ENCODE data around the gene LAG3.

The LAG3 gene

DNA sequence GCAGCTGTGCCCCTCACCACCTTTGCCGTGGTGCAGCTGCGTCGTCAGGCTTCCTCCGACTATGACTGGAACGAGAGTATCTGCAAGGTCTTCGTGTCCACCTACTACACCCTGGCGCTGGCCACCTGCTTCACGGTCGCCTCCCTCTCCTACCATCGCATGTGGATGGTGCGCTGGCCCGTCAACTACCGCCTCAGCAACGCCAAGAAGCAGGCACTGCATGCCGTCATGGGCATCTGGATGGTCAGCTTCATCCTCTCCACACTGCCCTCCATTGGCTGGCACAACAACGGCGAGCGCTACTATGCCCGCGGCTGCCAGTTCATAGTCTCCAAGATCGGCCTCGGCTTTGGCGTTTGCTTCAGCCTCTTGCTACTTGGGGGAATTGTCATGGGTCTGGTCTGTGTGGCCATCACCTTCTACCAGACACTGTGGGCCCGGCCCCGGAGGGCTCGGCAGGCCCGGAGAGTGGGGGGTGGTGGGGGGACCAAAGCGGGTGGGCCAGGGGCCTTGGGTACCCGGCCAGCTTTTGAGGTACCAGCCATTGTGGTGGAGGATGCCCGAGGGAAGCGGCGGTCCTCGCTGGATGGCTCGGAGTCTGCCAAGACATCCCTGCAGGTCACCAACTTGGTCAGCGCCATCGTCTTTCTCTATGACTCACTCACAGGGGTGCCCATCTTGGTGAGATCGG lies 51.9 kb downstream of the LAG3 start:
- no peak for DNase-seq (ENCODE audit: low spot score)

DNA sequence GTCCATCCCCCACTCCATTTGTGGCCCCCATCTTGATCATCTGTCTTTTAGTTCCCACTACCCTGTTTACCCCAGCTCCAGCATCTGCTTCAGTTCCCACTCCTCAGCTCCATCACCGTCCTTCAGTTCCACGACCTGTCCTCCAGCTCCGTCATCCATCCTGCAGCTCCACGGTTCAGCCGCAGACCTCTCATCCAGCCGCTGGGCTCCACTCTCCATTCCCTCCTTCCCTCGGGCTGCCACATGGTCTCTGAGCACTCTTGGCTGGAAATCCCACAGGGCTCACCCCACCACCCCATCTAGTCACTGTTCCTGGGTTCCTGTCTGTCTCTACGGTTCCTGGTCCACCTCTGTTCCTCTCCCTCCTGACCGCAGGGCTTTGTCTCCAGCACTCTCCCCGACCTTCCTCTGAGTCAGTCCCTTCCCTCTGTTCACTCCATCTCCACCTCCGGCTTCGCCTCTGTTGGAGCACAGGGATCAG lies 52.6 kb downstream of the LAG3 start:
- peak; percentile 46 for DNase-seq (ENCODE audit: low spot score)

DNA sequence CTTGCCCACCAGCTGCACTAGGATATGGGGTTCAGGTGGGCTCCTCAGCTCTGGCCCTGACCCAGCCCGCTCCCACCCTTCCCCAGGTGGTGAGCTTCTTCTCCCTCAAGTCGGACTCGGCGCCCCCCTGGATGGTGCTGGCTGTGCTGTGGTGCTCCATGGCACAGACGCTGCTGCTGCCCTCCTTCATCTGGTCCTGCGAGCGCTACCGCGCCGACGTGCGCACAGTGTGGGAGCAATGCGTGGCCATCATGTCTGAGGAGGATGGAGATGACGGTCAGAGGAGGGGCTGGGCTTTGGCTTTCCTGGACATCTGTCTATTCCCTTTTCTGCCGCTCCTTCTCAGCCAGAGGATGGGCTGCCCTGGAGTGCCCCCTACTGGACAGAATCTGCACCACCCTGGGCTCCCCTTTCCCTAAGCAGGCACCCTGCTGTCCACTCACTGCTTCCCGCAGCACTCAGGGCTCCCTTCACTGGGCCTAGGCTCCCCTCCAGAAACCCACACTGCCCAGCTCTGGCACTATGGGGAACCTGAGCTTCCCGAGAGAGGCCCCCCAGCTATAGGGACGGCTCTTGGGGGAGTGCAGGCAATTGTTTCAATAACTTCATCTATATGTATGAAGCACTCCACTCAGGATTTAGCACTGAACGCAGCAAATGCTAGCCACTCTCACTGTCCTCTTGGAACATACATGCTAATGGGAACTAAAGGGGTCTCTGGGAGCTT lies 53.2 kb downstream of the LAG3 start:
- DNase-seq (ENCODE audit: low spot score), result peak; percentile 95

DNA sequence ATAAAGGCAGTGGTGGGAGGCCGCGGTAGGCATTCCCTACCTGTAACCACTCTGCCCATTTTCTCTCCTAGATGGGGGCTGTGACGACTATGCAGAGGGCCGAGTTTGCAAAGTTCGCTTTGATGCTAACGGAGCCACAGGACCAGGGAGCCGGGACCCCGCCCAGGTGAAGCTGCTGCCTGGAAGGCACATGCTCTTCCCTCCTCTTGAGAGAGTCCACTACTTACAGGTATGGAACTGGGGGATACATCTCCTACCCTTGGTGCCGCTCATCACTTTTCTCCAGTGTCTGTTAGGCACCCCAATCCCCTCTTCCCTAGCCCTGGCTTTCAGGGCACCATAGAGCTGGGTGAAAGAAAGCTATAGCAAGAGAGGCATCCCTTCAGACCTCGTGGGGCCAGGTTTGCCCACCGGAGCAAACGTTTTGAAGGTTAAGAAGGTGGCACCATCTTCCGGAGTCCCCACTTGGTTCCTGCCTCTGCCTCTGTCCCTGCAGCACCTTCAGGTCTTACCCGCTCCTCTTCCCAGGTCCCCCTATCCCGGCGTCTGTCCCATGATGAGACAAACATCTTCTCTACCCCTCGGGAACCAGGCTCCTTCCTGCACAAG lies 53.9 kb downstream of the LAG3 start:
- no peak for DNase-seq (ENCODE audit: low spot score)

DNA sequence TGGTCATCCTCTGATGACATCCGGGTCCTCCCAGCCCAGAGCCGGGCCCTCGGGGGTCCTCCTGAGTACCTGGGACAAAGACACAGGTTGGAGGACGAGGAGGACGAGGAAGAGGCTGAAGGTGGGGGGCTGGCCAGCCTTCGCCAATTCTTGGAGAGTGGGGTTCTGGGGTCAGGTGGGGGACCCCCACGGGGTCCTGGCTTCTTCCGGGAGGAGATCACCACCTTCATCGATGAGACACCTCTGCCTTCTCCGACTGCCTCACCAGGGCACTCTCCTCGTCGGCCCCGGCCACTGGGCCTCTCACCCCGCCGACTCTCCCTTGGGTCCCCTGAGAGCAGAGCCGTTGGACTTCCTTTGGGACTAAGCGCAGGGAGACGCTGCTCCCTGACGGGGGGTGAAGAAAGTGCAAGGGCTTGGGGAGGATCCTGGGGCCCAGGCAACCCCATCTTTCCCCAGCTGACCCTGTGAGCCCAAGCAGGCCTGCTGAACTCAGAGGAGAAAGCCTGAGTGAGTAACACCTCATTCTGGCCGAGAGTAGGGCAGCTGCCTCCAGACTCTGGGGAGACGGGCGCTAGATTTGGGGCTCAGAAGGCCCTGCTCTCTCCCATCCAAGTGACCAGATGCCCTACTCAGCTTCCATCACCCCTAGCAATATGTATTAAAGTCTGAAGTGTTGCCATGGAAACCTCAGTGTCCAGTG lies 54.6 kb downstream of the LAG3 start:
- DNase-seq (ENCODE audit: low spot score), result no peak

DNA sequence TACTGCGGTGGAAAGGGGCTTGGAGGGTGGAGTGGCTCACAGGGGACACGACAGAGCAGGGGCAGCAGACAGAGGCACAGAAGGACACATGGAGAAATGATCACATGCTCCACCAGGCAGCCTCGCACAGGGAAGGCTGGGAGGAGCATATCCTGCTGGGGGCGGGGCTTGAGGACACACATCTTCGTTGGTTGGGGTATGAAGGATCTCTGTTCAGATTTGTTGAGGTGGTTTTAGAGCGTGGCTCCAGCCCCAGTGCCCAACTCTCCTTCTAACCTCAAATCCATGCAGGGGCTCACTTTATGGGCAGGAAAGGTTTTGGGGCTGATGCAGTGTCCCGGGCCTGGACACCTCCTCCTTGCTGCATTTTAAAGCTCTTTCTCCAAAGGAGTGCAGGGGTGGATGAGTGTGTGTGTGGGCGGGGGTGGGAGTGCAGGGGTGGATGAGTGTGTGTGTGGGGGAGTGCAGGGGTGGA lies 55.2 kb downstream of the LAG3 start:
- peak; percentile 92 for DNase-seq (ENCODE audit: low spot score)

Data from GM03348 (cell line).